Measurements from ENCODE around the gene EXOC4.

The EXOC4 gene

GRCh38 chr7:133674079-133674763, 421.3 kb downstream of the EXOC4 start:
- DNase-seq (ENCODE audit: low read depth) = no peak

GRCh38 chr7:133675510-133676218, 422.8 kb downstream of the EXOC4 start:
- DNase-seq (ENCODE audit: low read depth) = no peak

GRCh38 chr7:133676805-133677370, 424.0 kb downstream of the EXOC4 start:
- DNase-seq (ENCODE audit: low read depth) = no peak

GRCh38 chr7:133678137-133678814, 425.4 kb downstream of the EXOC4 start:
- DNase-seq (ENCODE audit: low read depth) = no peak

- DNase-seq (ENCODE audit: low read depth) = no peak
These were observed 427.1 kb downstream of the EXOC4 start for GRCh38 chr7:133679977-133680376.

DNA sequence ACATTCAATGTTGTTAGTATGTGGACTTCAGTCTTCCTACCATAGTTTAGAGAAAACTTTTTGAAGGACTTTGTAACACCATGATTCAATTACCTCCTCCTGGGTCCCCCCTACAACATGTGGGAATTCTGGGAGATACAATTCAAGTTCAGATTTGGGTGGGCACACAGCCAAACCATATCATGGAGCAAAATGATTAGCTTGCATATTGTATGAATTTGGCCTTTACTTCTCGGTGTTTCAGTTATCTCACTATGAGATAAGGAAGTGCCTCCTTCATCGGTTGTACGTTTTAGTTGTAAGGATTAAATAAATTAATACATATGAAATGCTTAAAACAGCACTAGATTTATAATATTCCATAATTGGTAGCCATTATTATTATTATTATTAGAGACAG, 428.7 kb downstream of the EXOC4 start:
- DNase-seq (ENCODE audit: low read depth) = no peak

GRCh38 chr7:133682364-133683181, 429.7 kb downstream of the EXOC4 start:
- no peak for DNase-seq (ENCODE audit: low read depth)

DNA sequence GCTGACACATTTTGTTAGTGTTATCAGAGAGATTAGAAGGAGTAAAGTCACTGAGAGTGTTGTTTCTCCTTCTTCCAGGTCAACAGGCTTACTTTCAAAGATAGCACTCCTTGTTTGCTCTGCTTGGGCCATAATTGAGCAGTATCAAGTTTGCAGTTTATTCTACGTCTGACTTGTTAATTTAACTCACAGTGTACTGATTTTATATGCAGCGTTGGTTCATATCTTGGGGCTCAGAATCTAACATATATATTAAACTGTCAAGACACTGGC, 430.2 kb downstream of the EXOC4 start:
- DNase-seq (ENCODE audit: low read depth) = no peak

GRCh38 chr7:133688483-133689239, 435.8 kb downstream of the EXOC4 start:
- peak; percentile 12 for DNase-seq (ENCODE audit: low read depth)

DNA sequence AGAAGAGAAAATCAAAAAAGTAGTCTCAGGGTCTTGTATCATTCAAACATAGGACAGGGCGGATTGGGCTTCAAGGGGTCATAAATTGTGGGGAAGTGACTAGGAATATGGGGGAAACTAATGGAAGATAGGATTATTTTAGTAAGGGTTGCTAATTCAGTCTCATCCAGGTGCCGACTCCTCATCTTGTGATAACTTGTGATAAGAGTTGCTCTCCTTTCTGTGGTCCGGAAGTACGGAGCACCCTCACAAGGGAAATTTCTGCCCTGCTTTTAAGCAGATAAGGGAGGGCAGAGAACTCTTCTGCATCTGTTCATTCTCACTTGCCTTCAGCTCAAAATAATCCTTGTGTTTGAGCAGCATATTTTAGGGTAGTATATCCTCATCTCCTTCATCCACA, 437.9 kb downstream of the EXOC4 start:
- no peak for DNase-seq (ENCODE audit: low read depth)

DNA sequence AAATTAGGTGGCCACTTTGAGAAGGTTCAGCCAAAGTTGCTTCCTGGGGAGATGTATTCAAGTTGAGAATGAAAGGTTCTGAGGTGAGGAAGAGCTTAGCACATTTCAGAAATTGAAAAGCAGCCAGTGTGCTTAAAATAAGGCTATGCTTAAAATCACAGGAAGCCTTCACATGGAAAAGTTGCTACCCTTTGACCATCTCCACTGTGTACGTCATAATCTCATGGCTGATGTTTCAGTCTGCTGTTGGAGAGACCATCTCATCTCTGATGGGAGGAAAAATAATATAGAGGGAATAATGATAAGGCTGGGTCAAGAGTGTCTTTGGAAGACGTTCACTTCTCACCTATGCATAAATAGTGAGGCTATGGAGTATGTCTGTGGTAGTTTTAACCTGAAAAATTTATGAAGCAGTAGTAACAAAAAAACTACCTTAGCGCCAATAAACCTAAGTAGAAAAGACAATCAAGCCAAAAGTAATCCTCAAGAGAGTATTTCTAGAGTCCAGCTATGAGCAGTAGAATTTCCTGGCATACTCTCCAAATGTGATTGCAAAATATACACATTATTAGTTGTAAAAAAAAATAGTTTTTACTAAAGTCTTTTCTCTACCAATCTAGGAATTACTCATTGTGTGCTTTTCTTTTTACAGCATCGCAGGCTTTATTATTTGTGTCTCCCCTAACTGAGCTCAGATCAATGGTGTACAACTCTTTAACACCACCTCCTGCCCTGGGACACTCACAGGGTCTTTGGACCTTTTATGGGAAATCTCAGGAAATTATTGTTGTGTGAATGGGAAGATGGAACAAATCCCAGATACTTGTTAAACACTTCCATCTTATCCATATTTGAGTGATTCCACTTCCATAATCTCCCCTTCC, 439.1 kb downstream of the EXOC4 start:
- DNase-seq (ENCODE audit: low read depth) = peak; percentile 38

- no peak for DNase-seq (ENCODE audit: low read depth)
These were observed 440.4 kb downstream of the EXOC4 start for GRCh38 chr7:133693281-133693680.

DNA sequence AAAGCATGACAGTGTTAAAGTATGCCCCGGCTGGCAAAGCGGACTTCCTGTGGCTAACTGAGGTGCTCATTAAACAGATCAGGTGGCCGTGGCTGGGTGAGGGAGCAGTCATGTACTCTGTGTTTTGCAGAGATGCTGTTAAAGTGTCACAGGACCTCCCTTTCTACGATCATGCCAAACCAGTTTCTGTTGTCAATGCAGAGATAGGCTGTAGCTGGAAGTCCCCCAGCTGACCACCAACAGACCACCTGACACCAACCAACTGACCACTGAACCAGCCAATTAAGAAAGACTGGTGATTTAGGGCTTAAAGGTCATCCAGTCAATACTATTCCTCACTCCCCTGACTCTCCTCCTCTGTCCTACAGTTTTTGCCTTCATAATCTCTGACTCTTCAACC, 443.2 kb downstream of the EXOC4 start:
- DNase-seq (ENCODE audit: low read depth) = no peak

- no peak for DNase-seq (ENCODE audit: low read depth)
These were observed 444.7 kb downstream of the EXOC4 start for GRCh38 chr7:133697585-133697984.

GRCh38 chr7:133698127-133698526, 445.2 kb downstream of the EXOC4 start:
- no peak for DNase-seq (ENCODE audit: low read depth)

DNA sequence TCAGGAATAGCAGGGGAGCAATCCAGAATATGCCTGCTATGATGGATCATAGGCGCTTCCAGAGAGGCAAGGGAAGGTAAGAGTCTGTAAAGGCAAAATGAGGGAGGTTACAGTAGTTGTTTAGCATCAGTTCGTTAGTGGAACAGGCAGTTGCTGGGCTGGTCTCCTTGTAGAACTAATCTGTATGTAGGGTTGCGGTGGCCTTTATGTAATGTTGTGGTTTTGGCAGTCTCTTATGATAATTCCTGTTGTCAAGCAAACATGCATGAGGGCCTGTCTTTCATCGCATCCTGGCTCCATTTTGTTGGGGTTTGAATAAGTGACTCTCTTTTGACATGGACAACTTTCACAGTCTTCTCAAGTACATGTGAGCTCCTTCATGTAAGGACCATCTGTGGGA, 446.5 kb downstream of the EXOC4 start:
- no peak for DNase-seq (ENCODE audit: low read depth)

- DNase-seq (ENCODE audit: low read depth) = no peak
These were observed 449.2 kb downstream of the EXOC4 start for GRCh38 chr7:133702078-133702477.

GRCh38 chr7:133702960-133703359, 450.1 kb downstream of the EXOC4 start:
- DNase-seq (ENCODE audit: low read depth) = no peak

DNA sequence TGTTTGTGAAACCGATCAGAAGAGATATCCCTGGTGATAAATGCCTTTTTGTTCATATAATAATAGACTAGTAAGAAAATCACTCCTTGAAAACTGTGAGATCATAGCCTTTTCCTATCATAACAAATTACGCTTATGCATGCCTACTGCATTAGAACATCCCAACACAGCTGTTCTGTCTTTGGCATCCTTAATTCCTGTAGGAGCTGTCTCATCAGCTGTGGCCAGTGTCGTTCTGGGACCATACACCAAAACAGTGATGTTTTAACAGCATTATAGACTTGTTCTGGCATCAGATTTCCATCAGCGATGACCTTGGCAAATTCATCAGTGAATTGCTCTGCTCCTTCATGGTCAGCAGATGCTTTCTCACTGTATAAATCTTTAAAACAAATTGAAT, 450.7 kb downstream of the EXOC4 start:
- DNase-seq (ENCODE audit: low read depth) = peak; percentile 27

DNA sequence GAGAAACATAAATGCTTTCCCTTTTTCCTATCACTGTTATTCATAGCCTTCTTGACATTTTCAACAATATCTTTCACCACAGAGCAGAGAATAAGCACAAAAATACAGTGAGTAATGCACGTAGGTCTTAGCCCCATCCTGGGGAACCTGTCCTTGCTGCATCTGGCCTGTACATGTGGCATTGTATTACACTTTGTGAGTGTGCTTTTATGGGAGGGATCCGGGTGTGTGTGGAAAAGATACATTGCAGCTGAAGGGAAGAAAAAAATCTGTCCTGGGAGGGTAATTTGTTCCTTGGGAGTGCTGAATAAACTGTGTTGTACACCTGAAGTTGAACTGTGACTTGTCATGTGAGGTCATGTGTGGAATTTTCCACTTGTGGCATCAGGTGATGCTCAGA, 451.6 kb downstream of the EXOC4 start:
- no peak for DNase-seq (ENCODE audit: low read depth)

DNA sequence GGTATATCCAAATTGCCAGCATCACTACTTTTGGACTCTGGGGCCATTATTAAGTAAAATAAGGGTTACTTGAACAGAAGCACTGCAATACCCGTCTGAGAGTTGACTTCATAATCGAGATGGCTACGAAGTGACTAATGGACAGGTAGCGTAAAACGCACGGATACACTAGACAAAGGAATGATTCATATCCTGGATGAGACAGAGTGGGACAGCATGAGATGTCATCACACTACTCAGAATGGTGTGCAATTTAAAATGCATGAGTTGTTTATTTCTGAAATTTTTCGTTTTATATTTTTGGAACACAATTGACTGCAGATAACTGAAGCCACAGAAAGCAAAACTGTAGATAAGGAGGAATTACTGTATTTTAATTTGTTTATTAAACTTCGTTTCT, 452.7 kb downstream of the EXOC4 start:
- no peak for DNase-seq (ENCODE audit: low read depth)

All from fibroblast of the conjunctiva (primary cell).